IPS DF 4.7 (cell line): ENCODE results near the gene IPO4.

ENCODE experiments used
- DNase-seq: peaks from one replicate; pipeline ENCODE4 v3.0.0-alpha.2; 2013; ENCODE audit warnings: low spot score; ENCODE audit errors: extremely low read depth

The IPO4 gene

DNA sequence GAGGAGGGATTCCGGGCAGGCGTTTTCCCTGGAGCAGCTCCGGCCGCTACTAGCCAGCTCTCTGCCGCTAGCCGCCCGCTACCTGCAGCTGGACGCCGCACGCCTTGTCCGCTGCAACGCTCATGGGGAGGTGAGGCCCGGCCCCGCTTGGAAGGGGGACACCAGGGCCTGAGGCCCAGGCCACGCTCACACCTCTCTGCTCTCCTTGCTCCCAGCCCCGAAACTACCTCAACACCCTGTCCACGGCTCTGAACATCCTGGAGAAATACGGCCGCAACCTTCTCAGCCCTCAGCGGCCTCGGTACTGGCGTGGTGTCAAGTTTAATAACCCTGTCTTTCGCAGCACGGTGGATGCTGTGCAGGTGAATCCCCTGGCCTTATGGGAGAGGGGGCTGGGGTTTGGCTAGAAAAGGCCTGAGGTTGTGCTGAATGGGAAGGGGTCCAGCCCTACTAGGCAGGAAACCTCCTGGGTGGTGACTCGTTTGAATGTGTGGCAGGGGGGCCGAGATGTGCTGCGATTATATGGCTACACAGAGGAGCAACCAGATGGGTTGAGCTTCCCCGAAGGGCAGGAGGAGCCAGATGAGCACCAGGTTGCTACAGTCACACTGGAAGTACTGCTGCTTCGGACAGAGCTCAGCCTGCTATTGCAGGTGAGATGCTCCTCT is 40.7 kb downstream of the IPO4 start:
- no peak for DNase-seq

DNA sequence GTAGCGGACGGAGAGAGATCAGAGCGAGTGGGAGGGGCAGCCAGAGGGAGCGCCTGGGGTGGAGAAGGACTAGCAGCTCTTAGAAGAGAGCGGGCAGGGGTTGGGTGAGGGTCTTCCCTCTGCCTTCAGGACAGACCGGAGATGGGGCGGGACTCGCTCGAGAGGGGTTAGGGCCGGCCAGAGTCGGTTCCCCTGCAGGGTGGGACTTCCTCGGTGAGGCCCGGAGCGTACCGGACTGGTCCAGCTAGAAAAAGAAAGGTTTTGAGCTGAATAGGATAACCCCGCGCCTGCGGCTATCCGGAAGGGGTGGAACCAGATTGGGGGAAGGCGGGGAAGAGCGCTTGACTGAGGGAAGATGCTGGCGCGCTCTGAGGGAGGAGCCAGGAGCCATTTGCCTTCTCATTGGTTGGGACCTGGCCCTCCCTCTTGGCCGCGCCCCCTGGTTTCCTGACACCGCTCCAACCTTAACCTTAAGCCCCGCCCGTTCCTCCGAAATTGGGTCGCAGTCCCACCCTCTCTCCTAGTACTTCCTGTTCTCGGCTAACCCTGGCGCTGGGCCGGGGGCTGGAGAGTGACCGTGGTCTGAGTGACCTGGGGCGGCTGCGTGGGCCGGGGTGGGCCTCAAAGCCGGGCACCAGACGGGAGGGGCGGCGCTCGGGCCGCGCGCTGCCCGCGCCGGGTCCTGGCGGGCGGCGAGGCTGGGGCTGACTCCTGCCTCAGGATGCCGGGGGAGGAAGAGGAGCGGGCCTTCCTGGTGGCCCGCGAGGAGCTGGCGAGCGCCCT is 41.4 kb downstream of the IPO4 start, which contains the start of gene RNF31:
Gene RNF31 (plus strand): TSS at position 521 of the 783 bp plus-strand sequence. CDS start 201 bp downstream, at position 722.
- DNase-seq: no peak

DNA sequence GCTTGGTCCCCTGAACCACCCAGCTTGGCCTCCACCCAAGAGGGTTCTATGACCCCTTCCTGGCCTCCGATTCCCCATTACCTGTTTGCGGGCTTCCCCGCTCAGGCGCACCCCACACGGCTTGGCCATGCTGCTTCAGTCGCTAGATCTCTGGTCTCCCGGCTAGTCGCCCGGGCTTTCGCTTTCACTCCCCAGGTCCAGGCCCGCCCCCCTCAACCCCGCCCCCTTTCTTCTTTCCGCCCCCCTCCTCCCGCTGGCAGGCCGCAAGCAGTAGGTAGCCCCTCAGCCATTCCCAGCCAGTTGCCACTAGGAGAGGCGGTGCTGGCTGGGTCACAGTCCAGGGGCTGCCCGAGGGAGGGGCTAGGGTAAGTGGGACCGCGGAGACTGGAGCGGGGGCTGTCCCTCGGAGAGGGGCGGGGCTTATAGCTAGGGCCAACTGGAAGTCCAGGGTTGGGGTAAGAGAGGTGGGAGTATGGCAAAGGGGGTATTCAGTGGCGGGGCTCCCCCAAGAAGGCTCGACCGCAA is 42.1 kb downstream of the IPO4 start, which contains the start of gene PSME2:
Gene PSME2 (minus strand): TSS at position 158 of the 525 bp plus-strand sequence. CDS start 29 bp downstream, at position 129.
- DNase-seq: no peak

DNA sequence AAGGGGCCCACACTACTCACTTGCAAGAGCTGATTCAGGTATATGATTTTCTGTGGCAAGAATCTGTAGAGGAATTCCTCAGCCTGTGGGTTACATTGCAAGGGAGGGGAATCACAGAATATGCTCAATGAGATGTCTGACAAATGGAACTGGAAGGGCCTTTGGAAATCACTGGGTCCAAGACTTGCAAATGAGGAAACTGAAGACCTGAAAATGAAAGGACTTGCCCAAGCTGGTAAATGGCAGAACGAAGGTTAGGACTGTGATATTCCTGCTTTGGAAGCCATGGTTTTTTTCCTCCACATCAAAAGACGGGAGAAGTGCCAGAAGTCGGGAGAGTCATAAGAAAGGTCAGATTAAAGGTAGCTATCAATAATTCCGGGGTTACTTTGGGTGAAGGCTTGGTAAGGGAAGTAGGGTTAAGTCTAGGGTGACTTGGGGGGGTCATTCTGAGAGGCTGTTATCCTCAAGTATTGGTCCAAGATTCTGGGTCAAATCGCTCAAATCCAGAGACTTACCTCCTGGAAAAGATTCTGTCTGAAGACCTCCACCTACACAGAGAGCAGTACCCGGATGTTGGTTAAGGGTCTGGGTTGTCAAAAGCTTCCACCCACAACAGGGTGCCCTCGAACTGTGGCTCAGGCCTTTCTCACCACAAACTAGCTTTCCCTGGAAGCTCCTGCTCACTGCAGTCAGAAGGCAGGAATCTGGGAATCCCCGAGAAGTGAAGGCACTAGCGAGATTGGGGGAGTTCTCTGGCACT is 42.7 kb downstream of the IPO4 start:
- DNase-seq: no peak

DNA sequence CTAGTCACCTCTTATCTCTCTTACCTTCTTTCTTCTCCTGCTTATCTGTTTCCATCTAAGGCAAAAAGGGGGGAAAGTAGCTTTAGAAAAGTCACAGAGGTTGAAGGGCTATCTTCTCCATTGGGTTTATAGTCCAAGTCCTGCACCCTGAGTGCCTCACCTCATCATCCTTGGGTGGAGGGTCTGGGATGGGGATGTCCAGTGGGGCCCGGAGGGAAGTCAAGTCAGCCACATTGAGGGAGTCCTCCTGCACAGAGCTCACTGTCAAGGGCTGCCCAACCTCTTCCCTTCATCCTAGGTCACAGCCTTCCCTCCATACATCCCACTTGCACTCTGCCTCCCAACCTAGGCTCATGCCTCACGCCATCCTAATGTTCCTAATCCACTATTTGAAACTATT is 43.4 kb downstream of the IPO4 start:
- DNase-seq: no peak

DNA sequence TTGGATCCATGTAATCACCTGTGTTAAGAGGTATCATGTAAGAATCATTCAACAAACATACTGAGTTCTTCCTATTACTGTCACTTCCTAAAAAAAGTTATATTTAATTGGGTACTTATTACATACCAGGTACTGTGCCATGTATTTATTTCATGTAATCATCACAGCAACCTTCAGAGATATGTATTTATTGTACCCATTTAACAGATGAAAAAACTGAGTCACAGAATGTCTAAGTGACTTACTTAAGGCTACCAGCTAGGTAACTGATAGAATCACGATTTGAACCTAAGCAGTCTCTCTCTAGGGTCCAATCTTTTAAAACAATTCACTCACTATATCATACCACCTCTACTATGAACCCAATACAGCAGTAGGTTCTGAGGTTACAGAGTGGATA is 44.2 kb downstream of the IPO4 start:
- no peak for DNase-seq

DNA sequence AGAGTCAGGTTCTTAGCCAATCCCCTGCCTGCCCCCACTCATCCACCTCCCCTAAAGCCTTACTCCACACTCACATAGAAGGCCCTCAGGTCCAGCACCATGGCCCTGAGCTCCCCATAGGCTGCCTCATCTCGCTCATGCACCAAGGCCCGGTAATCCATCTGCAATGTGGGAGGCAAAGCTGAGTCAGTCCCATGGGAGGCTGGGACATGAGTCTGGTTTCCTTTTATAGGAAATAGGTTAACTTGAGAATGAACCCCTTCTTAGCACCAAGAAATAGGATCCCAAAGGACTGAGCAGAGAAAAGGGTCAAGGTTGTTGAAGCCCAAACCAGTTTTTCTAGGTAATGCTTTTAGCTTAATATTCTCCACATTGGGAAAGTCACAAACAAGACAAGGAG is 45.1 kb downstream of the IPO4 start:
- DNase-seq: no peak

DNA sequence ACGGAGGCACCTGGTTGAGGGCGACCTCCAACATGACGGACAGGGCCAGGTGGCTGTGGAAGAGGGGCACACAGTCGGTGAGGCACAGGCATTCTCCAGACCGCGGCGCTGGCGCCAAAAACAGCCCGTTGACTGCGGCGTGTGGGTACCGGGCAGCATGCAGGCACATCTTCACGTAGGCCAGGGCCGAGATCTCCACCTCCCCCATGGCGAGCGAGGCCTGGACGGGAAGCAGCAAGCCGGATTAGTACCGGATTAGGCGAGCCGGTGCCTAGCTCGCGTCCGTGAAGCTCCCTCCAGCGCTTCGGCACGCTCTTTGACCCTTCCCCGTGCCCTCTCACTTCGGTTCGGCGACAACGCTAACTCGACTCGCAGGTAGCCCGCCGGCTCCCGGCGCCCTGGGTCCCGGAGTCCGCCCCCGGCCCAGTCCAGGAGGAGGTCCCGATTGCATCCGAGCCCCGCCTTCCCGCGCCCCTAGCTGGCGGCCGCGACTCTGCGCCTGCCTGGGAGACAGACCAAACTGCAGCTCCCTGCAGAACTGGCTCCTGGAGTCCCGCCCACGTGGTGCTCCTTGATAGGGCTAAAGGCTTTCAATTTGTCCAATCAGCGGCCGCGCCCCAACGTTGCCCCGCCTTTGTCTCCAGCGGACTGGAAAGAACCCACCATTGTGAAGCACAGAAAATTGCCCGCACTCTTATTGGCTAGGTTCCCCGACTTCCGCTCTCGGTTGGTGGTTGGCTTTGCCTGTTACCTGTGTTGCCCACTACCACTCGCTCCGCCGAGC is 47.3 kb downstream of the IPO4 start, which contains the start of gene EMC9:
Gene EMC9 (minus strand): TSS at position 495 of the 784 bp plus-strand sequence. CDS start 287 bp downstream, at position 208.
- peak; percentile 99 for DNase-seq

DNA sequence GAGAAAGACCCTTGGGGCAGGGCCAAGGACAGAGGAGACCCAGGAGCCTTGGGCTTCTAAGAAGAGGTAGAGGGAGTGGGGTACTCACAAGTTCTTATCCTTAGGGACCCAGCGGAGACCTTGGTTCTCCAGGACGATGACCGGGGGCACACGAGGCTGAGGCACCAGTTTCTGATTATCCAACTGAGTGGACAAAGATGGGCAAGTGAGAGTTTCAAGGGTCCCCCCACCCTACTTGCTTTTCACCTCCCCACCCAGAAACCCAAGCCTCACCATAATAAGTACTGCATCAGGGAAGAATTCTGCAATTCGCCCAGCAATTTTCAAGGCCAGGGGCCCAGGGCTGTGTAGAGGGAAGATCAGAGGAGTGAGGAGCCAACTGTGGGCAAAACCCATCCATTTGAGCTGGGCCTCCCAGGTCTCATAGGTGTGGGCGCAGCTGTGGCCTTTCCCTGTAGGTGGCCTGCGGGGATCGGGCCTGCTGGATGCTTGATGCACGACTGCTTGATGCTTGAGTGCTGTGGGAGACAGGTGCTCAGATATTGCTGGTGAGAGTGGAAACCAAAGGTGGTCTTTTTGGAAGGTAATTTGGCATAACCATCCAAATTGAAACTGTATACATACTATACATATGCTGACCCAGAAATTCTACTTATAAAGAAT is 49.2 kb downstream of the IPO4 start:
- no peak for DNase-seq

DNA sequence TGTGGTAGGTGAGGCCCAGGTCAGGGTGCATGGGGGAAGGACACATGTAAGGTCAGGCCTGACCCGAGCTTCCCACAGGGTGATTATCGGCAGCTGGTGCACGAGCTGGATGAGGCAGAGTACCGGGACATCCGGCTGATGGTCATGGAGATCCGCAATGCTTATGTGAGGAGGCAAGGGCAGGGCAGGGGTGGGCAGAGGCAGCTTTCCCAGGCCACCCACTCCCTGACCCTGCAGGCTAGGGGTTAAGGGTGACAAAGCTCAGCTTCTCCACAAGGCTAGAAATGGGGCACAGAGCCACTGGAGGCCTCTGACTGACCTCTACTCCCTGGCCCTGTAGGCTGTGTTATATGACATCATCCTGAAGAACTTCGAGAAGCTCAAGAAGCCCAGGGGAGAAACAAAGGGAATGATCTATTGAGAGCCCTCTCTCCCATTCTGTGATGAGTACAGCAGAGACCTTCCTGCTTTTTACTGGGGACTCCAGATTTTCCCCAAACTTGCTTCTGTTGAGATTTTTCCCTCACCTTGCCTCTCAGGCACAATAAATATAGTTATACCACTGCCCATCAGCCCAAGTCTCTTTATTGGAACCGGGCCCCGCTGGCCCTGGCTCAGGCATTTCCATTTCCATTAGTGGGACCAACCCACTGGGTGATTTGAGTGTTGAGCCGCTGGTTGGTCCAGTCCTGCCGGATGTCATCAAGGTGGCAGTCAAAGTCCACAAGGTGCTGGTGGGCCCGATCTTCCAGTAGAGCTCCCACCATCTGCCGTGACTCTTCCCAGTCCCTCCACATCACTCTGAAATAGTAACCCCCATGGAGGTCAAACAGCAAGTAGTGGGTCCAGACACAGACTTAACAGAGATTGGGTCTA is 50.0 kb downstream of the IPO4 start:
- DNase-seq: no peak

DNA sequence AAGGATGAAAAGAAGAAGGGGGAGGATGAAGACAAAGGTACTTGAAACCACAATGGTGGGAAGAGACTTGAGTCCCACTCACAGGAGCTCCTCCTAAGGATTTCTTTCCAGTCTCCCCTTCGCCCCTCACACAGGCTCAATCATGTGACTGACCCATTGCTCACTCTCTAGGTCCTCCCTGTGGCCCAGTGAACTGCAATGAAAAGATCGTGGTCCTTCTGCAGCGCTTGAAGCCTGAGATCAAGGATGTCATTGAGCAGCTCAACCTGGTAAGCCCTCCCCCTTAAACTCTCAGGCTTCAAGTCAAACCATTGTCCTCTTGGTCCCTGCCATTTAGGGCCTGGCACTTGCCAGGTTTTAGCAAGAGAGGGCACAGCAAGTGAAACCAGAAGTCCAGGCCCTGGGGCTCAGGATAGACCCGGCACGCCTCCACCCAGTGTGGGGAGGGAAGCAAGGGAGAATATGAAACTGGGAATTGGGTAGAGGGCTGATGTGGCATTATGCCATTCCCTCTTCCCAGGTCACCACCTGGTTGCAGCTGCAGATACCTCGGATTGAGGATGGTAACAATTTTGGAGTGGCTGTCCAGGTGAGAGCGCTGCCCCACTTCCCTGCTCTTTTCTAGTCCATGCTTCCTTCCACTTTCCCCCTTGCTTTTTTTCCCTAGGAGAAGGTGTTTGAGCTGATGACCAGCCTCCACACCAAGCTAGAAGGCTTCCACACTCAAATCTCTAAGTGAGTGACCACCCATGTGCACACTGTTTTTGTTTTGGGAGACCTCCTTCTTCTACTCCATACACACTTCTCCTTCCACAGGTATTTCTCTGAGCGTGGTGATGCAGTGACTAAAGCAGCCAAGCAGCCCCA is 50.9 kb downstream of the IPO4 start:
- DNase-seq: no peak

DNA sequence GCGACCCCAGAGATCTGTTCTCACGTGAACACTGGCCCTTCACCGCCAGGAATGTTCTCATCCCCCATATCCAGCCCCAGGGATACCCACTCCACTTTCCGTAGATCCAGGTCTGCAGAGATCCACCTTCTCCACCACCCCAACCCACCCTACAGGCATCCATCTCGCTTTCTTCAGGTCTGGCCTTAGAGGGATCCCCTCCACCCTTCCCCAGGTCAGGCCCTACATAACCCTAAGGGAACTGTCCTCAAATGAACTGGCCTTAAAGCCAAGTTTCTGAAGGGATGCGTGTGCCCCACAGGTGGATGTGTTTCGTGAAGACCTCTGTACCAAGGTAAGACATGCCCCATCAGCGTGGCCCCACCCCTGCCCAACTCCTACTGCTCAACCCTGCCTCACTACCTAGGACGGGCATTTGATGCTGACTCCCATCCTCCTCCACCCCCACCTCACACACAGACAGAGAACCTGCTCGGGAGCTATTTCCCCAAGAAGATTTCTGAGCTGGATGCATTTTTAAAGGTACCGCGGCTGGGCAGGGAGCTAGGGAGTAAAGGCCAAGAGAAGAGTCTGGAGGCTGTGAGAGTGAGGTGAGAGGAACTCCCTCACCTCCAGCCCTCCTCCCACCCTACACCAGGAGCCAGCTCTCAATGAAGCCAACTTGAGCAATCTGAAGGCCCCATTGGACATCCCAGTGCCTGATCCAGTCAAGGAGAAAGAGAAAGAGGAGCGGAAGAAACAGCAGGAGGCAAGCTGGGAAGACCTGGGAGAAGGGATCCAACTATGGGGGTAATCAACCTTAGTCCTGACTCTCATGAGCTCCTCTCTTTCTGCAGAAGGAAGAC is 51.7 kb downstream of the IPO4 start:
- DNase-seq: no peak

DNA sequence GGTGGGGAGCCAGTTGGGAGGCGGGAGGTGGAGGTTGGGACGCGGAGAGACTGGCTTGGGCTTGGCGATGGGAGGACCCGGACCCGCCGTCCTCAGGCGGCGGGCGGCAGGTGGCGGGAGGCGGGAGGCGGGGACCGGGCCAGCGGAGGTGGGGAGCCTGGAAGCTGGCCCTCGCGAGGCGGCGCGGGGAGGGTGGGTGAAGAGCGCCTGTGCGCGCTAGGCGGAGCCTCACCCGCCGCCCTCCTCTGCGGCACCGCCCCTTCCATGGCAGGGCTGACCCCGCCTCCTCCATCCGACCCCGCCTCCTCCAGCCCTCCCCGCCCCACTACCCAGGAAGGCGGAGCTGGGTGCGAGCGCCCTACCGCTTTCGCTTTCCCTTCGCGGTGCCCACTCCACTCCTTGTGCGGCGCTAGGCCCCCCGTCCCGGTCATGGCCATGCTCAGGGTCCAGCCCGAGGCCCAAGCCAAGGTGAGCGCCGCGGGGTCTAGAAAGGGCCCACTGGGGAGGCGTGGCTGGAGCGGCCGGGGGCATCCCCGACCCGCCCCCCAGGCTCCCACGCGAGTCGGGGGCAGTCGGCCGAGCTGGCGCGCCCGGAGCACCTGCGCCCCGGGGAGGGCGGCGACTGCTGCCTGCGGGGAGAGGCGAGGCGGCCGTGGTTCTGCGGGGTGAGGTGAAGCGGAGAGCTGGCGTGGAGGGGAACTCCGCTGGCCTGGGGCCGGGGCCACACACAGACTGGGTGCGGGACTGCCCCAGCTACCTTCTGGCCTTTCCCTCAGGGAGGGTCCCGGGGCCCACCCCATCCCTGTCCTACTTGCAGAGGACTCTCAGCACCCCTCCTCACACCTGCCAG is 52.6 kb downstream of the IPO4 start, which contains the start of gene PSME1:
Gene PSME1 (plus strand): TSS at position 361 of the 850 bp plus-strand sequence. CDS start 69 bp downstream, at position 430.
- no peak for DNase-seq

DNA sequence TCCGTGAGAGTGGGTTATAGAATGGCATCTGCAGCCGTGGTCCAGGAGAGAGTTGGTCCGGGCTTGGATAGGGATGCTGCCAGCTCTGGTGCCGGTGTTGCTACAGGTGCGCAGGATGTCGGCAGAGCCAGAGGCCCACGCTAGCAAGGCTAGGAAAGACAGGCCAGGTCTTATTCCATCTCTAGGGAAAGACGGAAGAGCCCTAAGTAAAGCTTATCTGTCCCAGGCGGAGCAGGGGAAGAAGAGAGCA is 53.1 kb downstream of the IPO4 start:
- no peak for DNase-seq

DNA sequence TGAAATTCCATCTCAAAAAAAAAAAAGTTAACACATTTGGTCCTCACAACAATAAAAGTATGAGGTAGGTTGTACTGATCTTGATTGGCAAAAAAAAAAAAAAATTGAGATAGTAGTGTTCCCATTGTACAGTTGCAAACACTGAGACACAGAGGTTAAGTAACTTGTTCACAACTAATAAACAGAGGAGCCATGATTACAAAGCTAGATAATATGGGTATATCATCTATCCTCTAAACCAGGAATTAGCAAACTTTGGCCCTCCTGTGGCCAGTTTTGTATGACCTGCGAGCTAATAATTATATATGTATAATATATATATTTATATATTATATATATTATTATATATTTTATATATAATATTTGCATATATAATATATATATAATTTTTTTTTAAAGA is 54.9 kb downstream of the IPO4 start:
- no peak for DNase-seq

DNA sequence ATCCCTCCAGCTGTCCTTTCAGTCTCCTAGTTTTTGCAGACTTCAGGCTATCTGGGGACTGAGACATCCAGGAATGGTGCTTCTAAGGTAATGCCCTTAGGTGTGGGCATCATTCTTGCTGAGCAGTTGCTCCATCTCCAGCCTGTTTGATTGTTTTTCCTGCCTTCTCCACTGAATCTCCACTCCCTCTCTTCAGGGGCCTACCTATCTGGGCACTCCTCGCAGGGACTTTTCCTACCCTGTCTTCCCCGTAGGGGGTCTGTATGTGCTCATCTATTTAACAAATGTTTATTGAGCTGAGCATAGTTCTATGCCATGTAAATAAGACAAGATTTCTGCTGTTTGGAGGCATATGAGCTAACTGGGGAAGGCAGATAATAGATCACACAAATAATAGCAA is 55.6 kb downstream of the IPO4 start:
- no peak for DNase-seq
